Esophagus muscularis mucosa (tissue), 4 donors: Measurements from ENCODE around the gene KLF18.

ENCODE experiments used
- EP300 ChIP-seq: sonication (generic); formaldehyde crosslinking; IDR thresholded peaks from one replicate; pipeline ENCODE4 v1.6.1; 2017; ENCODE audit warnings: antibody characterized with exemption
- POLR2AphosphoS5 ChIP-seq, 2 donors: sonication (generic); formaldehyde crosslinking; IDR thresholded peaks; one replicate each; pipeline ENCODE4 v1.6.1; 2017; ENCODE audit warnings: antibody characterized with exemption in 2 of 2
- TF ChIP-seq, protein P1 (sequence below), 3 experiments: fragments of 200-600 bp in 2 of 3; fragments of 450-650 bp in 1 of 3; sonication (generic) in 2 of 3; IDR thresholded peaks; one replicate each; pipeline ENCODE4 v1.5.1; 2017 to 2019; ENCODE audit warnings: antibody characterized with exemption in 3 of 3, mild to moderate bottlenecking in 2 of 3, moderate library complexity in 1 of 3

DNA sequence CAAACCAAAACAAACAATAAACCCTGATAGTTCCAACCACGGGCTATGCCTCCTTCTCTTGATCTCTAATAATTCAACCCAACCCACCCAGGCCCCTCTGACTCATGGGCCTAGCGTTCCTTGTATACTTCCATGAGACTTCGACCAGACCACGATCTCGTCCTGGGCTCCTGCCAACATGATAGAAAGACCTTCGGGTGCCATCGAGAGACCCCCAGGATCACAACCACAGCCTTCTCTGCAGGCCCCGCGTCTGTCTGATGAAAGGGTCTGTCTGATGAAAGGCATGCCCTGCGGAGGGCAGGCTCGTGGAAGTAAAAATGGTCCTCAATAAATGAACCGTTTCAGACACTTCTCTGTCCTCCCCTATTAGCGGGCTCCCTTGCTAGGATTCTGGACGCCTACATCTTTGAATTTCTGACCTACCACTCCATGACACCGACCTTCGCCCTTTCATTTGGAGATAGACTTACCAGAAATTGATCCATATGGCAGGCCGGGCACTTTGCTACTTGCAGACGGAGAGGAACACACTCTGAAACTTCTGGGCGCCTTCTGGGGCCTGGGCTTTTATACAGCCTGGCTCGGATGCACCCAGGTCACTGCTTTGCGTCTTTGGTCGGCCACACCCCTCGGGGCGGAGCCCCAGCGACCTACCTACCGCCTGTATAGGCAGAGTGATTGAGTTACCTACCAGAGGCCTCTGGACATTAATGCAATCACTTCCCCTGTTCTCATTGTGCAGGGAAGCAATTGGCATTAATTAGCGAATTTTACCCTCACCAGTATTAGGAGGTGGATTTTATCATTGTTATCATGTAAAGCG lies 5.3 kb upstream of the KLF18 start:
- TF ChIP-seq POLR2AphosphoS5 (IDR thresholded peaks at IDR 0.05) = no peak
- TF ChIP-seq, protein P1, sequence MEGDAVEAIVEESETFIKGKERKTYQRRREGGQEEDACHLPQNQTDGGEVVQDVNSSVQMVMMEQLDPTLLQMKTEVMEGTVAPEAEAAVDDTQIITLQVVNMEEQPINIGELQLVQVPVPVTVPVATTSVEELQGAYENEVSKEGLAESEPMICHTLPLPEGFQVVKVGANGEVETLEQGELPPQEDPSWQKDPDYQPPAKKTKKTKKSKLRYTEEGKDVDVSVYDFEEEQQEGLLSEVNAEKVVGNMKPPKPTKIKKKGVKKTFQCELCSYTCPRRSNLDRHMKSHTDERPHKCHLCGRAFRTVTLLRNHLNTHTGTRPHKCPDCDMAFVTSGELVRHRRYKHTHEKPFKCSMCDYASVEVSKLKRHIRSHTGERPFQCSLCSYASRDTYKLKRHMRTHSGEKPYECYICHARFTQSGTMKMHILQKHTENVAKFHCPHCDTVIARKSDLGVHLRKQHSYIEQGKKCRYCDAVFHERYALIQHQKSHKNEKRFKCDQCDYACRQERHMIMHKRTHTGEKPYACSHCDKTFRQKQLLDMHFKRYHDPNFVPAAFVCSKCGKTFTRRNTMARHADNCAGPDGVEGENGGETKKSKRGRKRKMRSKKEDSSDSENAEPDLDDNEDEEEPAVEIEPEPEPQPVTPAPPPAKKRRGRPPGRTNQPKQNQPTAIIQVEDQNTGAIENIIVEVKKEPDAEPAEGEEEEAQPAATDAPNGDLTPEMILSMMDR (IDR thresholded peaks at IDR 0.05) = no peak
- no peak for TF ChIP-seq EP300
